Left ventricle myocardium inferior (tissue), 1 donor: ENCODE data around the gene AARSD1. TPM values are rescaled to one million over a fixed set of nuclear protein-coding genes. Genes with fewer than 3 reads are reported as not detected.
"Not testable (repeated sequence)": the region's sequence is repeated elsewhere in the genome, so short reads cannot be mapped to it uniquely, and the experiment has no call there.

Experiments used
- DNase-seq: peaks from one replicate; pipeline ENCODE4 v3.0.0-alpha.2; 2020
- H3K27ac ChIP-seq: fragments of 200-600 bp; replicated peaks from 2 replicates; pipeline ENCODE4 v1.8.0; 2021
- H3K27me3 ChIP-seq: fragments of 200-600 bp; 2 replicates; pipeline ENCODE4 v1.8.0; 2021; ENCODE audit warnings: low read depth
- H3K36me3 ChIP-seq: fragments of 200-600 bp; 2 replicates; pipeline ENCODE4 v1.8.0; 2021
- H3K4me1 ChIP-seq: fragments of 200-600 bp; 2 replicates; pipeline ENCODE4 v1.8.0; 2021
- H3K4me3 ChIP-seq: fragments of 200-600 bp; 2 replicates; pipeline ENCODE4 v1.8.0; 2021; ENCODE audit warnings: mild to moderate bottlenecking, moderate library complexity
- H3K9me3 ChIP-seq: fragments of 200-600 bp; replicated peaks from 2 replicates; pipeline ENCODE4 v1.8.0; 2021
- CTCF ChIP-seq: fragments of 200-600 bp; IDR thresholded peaks from 2 replicates; pipeline ENCODE4 v1.8.0; 2021; ENCODE audit warnings: antibody characterized with exemption, mild to moderate bottlenecking, borderline replicate concordance
- intact Hi-C: fragments of 100-400 bp; cut with micrococcal nuclease; formaldehyde crosslinking; loops from one replicate; pipeline ENCODE4 v1.11.0; 2022
- total RNA-seq: library from RNA; stranded (reverse); fragmentation: NEBNext Ultra II Directional; extraction: Animal tissue kit (Norgen Biotek cat#: 25700); gene quantifications from one replicate; pipeline ENCODE4 v1.2.1, GENCODE V29; 2021
- donor health status: DM: no; HTN: yes; CAD: no; lungs with severe emphysema.

AARSD1 gene
- total RNA-seq, 1 donor from 2014 or later: 26.0 TPM

DNA sequence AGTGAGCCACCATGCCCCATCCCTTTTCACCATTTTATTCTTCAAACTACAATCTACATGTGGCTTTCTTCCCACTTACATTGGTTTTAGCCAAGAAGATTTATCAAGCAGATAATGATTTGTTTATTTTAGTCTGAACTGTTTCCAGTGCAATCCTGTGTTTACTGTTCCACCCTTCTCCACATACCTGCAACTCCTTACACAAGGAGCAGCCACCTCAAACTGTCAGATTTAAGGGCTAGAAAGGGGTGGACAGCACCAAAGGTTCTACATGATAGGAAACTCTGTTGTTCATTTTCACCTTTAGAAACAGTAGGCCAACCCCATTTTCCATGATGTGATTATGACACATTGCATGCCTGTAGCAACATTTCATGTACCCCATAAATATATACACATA is 18.0 kb upstream of the AARSD1 start:
- intact Hi-C loops: no loop called here
- no peak overlapping the region for H3K4me3 ChIP-seq
- H3K4me1 ChIP-seq: peaks cover 38% of the 10 kb centered on the region
- no peak overlapping the region for H3K27ac ChIP-seq
- H3K36me3 ChIP-seq: peaks cover 18% of the 10 kb centered on the region
- no peaks in the 10 kb centered on the region for H3K27me3 ChIP-seq
- no peaks in the 10 kb centered on the region for H3K9me3 ChIP-seq
- no peak for TF ChIP-seq CTCF
- no peak for DNase-seq

DNA sequence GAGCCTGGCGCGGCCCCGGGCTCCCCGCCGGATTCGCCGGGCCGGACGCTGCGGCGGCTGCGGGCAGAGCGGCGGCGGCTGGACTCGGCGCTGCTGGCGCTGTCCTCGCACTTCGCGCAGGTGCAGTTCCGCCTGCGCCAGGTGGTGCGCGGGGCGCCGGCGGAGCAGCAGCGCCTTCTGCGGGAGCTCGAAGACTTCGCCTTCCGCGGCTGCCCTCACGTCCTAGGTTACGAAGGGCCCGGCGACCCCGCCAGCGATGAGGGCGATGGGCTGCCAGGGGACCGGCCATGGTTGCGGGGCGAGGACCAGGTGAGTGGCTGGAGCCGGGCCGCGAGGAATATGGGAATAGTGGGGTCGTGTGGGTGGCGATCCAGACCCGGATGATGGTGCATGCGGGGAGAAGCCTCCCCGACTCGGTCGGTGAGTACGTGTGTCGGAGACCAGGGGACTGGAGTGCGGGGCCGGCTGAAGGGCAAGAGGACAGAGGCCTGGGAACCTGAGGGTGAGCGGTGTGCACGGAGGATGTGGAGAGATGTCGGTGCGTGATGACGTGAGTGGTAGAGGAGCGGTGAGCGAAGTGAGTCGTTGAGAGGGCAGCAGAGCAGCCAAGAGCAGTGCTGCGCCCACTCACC is 16.6 kb upstream of the AARSD1 start:
- H3K4me3 ChIP-seq: peak overlapping the region; percentile 83
- no peaks in the 10 kb centered on the region for H3K27me3 ChIP-seq
- DNase-seq: peak; percentile 24
- H3K9me3 ChIP-seq: no peaks in the 10 kb centered on the region
- peak overlapping the region; percentile 89 for H3K27ac ChIP-seq
- H3K4me1 ChIP-seq: peaks cover 38% of the 10 kb centered on the region
- peaks cover 9% of the 10 kb centered on the region for H3K36me3 ChIP-seq
- intact Hi-C loops: no loop called here
- TF ChIP-seq CTCF: peak; percentile 13

DNA sequence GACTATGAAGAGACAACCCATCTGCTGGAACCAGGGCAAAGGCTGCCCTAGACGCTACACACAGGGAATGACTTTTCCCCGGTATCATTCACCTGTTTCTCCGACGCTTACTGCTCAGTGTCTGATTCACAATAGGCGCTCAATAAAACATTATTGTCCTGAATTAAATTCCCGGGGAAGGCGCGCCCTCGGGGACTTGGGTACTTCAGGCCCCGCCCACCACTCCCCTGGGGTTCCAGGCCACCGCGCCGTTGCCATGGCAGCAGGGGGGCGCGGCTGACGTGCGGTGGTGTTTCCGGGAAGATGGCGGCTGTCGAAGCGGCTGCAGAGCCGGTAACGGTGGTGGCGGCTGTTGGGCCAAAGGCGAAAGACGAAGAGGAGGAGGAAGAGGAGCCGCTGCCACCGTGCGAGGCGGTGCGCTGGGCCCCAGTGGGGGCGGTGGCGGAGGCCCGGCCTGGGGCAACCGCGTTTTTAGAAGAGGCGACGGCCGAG is 16.1 kb upstream of the AARSD1 start, which contains the start of gene RUNDC1:
Gene RUNDC1 (plus strand): TSS at position 292 of the 492 bp plus-strand sequence. CDS start 12 bp downstream, at position 304.
- Histone ChIP-seq H3K4me3 (peak within 1 kb of the TSS; percentile 83), H3K9me3 (no peaks in the 10 kb centered on the region), H3K27me3 (no peaks in the 10 kb centered on the region), H3K27ac (peak within 1 kb of the TSS; percentile 89), H3K36me3 (peaks cover 5% of the 10 kb centered on the region), H3K4me1 (peaks cover 38% of the 10 kb centered on the region)
- TF ChIP-seq CTCF: no peak
- DNase-seq: peak; percentile 95
- intact Hi-C loops: no loop called here

- Histone ChIP-seq H3K36me3 (no peaks in the 10 kb centered on the region), H3K9me3 (no peaks in the 10 kb centered on the region), H3K27ac (peak within 1 kb of the TSS; percentile 89), H3K4me1 (peaks cover 38% of the 10 kb centered on the region), H3K4me3 (peak within 1 kb of the TSS; percentile 83), H3K27me3 (no peaks in the 10 kb centered on the region)
- intact Hi-C loops: no loop called here
- no peak for TF ChIP-seq CTCF
- peak; percentile 59 for DNase-seq
Observed at GRCh38 chr17:42979511-42980273, 15.4 kb upstream of the AARSD1 start, which contains the start of gene PTGES3L. TSS of gene PTGES3L (minus strand) at chr17:42980080. CDS start at chr17:42980053, 27 bp downstream.

- not testable (repeated sequence) for H3K27ac ChIP-seq, DNase-seq
Observed at GRCh38 chr17:42975701-42976100, 11.4 kb upstream of the AARSD1 start.

More at GRCh38 chr17:42975701-42976100, 11.4 kb upstream of the AARSD1 start:
- H3K4me1 ChIP-seq: peaks cover 17% of the 10 kb centered on the region
- H3K36me3 ChIP-seq, H3K4me3 ChIP-seq, H3K27me3 ChIP-seq, H3K9me3 ChIP-seq, intact Hi-C loops: not testable (repeated sequence)
